Non-pigmented ciliary epithelial cell (primary cell): ENCODE measurements around the gene HBM.
"Not testable (repeated sequence)": the region's sequence is repeated elsewhere in the genome, so short reads cannot be mapped to it uniquely, and the experiment has no call there.

Experiments used
- DNase-seq: peaks from one replicate; pipeline ENCODE4 v3.0.0-alpha.2; 2010; ENCODE audit warnings: low read depth

HBM gene, protein sequence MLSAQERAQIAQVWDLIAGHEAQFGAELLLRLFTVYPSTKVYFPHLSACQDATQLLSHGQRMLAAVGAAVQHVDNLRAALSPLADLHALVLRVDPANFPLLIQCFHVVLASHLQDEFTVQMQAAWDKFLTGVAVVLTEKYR

GRCh38 chr16:165539-166374, at the start of gene HBM:
HBM (plus strand) TSS chr16:165978; CDS start chr16:165998, 20 bp downstream.
- no peak for DNase-seq

DNA sequence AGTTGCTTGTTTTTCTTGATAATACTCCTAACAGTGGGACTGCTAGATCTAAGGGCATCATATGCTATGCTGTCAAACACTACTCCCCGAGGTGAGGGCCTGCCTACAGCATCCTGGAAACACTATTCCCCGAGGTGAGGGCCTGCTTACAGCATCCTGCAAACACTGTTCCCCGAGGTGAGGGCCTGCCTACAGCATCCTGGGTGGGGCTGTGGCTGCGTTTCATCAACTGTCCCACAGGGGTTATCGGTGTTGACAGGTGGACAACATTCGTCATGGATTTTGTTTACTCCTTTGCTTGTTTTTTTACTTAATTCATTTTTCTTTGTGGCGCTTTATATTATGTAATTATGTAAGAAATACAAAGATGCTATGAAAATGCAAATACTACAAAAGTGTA, 49.8 kb upstream of the HBM start:
- DNase-seq: no peak

GRCh38 chr16:117379-118365, 48.1 kb upstream of the HBM start:
- no peak for DNase-seq

DNA sequence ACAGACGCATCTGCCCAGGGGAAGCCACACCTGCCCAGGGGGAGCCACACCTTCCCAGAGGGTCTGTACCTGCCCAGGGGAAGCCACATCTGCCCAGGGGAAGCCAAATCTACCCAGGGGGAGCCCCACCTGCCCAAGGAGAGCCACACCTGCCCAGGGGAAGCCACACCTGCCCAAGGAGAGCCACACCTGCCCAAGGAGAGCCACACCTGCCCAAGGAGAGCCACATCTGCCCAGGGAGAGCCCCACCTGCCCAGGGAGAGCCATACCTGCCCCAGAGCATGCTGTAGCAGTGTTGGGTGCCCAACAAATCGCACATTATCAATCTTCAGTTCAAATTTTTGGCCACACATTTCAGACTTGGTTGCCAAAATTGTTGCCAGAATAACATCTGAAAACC, 46.9 kb upstream of the HBM start:
- no peak for DNase-seq

DNA sequence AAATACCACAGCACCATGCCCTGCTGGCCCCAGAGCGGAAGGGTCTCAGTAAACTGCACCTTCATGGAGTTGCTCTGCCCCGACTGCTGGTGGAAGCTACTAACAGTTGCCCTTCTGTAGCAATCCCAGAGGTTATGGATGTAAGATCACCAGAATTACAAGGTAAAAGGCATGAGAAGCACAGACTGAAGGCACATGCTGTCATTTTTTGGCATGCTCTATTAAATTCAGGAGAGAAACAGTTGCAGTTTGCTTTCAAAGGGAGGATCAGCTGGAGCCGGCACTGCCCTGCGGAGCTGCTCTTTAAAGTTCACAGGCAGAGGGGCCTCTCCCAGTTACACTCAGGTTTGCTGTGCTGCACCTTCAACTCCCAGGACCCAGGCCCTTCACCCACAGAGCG, 46.5 kb upstream of the HBM start:
- no peak for DNase-seq

DNA sequence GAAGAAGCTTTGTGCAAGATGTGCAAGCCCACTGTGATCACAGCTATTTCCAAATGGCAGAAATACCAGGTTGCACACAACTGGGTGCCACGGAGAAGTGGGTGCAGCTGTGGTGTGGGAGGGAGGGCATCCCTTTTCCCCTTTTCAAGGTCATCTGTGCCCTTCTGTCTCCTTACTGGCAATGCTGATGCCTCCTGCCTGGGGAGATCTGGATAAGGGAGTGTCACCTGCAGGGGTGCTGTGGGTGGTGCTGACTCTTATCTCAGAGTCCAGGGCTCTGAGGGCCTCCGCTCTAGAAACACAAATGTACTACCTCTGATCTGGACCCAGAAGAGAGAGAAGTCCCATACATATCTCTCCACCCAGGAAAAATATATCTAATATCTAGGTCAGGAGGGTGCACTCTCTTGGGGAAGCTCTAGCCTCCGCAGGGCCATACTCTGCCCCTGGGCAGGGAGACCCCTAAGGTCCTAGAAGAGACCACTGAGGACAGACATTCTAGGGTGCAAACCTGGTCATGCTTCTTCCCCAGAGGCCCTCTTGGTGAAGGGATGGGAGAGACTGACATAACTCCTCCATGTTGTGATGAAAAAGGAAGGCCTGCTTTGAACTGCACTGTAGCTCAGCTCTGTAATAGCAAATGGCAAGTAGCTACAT, 45.8 kb upstream of the HBM start:
- no peak for DNase-seq

GRCh38 chr16:120756-121155, 45.0 kb upstream of the HBM start:
- no peak for DNase-seq

DNA sequence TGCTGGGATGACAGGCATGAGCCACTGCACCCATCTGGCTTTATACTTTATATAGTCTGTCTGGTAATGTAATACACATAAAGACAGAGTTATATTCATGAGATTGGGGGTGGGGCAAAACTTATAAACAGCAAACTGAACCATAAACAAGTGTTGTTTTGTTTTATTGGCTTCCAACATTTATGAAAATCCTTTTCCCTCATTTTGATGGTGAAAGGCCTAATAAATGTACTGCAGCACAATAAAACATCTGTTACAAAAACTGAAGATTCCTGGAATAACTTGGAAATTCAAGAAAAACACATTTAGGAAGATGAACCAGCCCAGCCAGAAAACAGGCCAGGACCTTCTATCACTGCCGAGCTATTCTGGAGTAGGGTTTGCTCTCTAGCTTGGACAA, 43.4 kb upstream of the HBM start:
- no peak for DNase-seq

- DNase-seq: not testable (repeated sequence)
Observed at GRCh38 chr16:123558-124350, 42.0 kb upstream of the HBM start.

DNA sequence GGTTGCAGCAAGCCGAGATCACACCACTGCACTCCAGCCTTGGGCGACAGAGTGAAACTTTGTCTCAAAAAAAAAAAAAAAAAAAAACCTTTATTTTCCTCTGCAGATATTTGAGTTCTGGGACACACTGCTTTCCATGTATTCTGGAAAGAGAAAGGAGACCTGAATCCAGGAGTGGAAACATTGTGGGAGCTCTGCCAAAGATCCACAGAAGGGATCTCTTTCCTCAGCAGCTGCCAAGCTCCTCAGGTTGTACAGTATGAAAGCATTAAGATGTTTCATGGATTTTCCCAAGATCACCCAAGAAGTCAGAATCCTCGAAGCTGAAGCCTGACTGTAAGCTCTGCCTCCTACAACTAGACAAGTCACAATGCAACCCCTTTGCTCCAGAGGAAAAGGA, 40.8 kb upstream of the HBM start:
- no peak for DNase-seq

DNA sequence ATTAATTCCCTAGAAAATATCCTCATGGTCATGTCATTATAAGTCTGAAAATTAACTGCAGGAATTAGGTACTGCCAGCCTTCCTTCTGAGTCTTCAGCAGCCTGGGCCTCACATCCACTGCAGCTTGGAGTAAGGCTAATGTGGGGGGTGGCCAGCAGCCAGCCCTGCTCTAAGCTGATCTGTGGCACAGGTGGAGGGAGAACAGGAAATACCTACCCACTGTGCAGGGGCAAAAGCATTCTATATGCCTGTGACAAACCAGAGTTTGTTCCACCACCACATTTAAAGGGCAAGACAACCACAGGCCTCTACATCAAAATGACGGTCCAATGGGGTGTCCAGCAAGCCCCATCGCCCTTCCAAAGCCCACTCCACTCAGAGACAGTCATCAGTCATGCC, 36.7 kb upstream of the HBM start:
- DNase-seq: no peak

DNA sequence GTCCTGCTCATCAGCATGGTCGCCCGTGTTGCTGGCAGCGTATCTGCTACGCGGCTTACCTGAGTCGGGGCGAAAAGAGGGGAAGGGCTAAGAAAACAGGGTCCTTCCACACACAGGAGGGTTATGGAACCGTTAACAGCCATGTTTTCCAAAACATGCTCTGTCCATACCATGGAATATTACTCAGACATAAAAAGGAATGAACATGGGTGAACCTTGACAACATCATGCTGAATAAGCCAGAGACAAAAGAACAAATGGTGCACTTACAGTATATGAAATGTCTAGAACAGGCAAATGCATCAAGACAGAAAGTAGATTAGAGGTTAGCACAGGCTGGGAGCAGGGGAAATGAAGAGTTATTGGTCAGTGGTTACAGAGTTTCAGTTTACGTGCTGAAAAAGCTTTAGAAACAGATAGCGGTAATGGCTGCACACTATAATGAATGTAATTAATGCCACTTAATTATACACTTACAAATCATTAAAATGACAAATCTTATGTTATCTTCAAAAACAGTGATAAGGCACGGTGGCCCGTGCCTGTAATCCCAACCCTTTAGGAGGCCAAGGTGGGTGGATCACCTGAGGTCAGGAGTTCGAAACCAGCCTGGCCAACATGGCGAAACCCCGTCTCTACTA, 35.1 kb upstream of the HBM start:
- DNase-seq: no peak

- no peak for DNase-seq
Observed at GRCh38 chr16:132120-132519, 33.7 kb upstream of the HBM start.

GRCh38 chr16:133716-134115, 32.1 kb upstream of the HBM start:
- no peak for DNase-seq

DNA sequence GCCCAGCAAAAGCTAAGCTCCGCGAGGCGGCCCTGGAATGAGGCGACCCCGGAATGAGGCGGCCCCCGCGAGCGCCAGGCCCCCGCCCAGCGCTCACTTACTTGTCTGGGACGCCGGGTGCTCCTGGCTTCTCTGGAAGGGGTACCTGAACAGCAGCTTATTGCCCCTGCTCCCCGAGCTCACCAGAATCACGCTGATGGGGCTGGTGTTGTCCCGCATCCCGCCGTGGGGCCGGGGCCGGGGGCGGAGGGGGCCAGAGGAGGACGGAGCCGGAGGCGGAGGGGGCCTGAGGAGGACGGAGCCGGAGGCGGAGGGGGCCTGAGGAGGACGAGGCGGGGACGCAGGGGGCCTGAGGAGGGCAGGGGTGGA, 27.7 kb upstream of the HBM start:
- DNase-seq: no peak

DNA sequence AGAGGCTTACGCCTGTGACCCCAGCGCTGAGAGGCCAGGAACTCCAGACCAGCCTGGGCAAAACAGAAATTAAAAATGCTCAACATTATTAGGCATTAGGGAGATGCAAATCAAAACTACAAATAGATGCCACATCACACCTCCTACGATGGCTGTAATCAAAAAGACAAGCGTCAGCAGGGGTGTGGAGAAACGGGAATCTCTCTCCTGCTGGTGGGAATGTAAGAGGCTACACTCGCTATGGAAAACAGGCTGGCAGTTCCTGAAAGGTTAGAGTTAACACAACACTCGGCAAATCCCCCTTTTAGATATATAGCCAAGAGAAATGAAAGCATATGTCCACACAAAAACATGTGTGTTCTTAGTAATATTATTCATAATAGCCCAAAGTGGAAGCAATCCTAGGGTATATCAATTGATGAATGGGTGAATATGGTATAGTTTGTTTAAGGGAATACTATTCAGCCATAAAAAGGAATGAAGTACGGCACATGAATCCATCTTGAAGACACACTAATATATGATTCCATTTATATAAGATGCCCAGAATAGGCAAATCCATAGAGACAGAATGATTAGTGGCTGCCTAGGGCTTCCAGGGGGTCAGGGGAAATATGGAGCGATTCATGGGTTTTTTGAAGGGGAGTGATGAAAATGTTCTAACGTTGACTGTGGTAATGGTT, 25.5 kb upstream of the HBM start:
- DNase-seq: no peak

DNA sequence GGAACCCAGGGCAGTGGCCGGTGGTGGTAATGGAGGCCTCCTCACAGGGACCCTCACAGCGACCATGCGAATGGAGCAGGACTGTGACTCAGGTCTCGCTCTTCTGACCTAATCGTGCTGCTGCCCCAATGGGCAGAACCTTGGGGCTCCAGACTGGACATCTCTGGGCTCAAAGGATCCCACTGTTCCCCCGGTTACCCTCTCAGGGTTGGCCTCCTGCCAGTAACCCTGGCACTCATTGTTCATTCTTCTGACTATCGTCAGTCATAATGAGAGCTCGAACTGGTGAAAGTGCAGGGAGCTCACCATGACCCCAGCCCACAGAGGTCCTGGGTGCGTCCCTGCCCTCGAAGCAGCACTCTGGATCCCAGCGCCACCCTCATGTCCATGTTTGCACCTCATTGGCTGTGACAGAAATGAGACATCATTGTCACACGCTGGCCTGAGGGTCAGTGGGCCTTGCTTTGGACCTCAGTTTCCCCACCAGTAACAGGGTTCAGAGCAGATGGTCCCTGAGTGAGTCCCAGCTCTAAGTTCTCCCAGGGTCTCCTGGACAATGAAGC, 23.3 kb upstream of the HBM start:
- no peak for DNase-seq

DNA sequence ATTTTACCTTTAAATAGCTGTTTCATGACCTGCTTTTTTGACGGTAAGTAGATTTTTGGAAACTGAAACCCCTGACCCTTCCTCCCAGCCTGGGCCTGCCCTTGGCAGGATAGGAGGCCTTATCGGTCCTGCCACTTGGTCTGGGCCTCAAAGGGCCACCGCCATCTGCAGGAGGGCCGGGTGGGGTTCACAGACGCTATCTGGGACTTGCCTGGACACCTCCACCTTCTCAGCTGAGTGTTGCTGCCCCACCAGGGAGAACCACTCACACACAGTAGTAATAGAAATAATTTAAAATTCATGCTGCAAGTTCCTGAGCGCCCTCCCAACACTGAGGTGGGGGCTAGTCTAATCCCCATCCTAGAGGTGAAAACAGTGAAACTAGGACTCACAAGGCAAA, 22.7 kb upstream of the HBM start:
- DNase-seq: no peak

DNA sequence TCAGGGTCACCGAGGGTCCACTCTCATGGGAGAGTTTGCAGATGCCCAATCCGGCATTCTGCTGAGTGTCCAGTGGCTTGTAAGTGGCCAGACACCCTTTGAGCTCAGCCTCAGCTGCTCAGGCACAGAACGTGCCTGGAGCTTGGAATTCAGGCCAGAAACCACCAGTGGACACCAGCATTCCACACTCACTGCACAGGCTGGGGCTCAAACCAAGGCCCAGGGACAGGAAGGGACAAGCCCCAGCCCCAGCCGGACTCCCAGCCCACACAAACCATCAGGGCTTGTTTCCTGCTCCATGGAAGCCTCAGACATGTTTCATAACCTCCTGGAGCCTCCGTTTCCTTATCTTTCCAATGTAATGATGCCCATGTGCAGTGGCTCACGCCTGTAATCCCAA, 22.3 kb upstream of the HBM start:
- no peak for DNase-seq

DNA sequence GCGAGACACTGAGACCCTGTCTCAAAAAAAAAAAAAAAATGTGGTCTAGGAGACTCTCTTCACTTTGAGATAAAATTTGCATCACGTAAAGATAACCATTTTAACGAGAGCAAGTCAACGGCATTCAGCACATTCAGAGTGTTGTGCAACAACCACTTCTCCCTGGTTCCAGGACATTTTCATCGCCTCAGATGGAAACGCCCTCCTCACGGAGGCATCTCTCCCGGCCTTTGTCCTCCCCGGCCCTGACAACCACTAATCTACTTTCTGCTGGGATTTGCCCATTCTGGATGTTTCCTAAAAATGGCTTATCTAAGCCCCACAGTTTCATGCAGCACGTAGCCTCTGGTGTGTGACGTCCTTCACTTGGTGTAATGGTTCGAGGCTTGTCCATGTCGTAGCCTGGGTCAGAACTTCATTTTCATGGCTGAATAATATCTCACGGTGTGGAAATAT, 21.0 kb upstream of the HBM start:
- DNase-seq: no peak
